ENCODE measurements around the gene ACY1. TPM values are rescaled to one million over a fixed set of nuclear protein-coding genes. Genes with fewer than 3 reads are reported as not detected.

The ACY1 gene
- total and polyA plus RNA-seq, 2 of the 13 experiments (the other 11 are each of a cell fraction or from before 2014, with no cell fraction given): 113 to 162 TPM

GRCh38 chr3:51994530-51994929 is 11.2 kb downstream of the ACY1 start:
- in situ Hi-C loops (cut with HindIII; ENCODE audit: extremely low pct_ligation_motif_present, low pct_unique_long_range_greater_than_20kb): no loop called here
- ChIA-PET CTCF (ENCODE audit: low intra/inter-chr PET ratio, low total read pairs) (no interaction called here), POLR2A (interaction anchor here (1.9 to 7.1 kb wide), 4 partner anchors 11 to 62 kb away, joined by 19 to 187 read pairs (median 55); partner anchors contain the start of genes ABHD14B, ACY1, DUSP7 and PARP3)
- Histone ChIP-seq H3K4me1 (ENCODE audit: insufficient read depth, low read length) (peaks cover 63% of the 10 kb centered on the region), H3K27me3 (ENCODE audit: control insufficient read depth in 1 of 2, insufficient read depth in 2 of 2, low read length in 2 of 2) (no peaks in the 10 kb centered on the region; a peak in 1 of 5 replicates), H3K27ac (ENCODE audit: extremely low read length, insufficient read depth, low read length) (peak overlapping the region; percentile 87), H3K9ac (ENCODE audit: insufficient read depth, low read depth, low read length) (peak overlapping the region; percentile 95), H4K20me1 (ENCODE audit: insufficient read depth, low read length) (peaks cover 3% of the 10 kb centered on the region; the same call in 1 of the 2 replicates), H2AFZ (ENCODE audit: low read length) (no peak overlapping the region), H3K4me2 (ENCODE audit: low read depth, low read length) (peak overlapping the region; percentile 99), H3K9me3 (ENCODE audit: low read length) (no peaks in the 10 kb centered on the region), H3K79me2 (ENCODE audit: insufficient read depth, low read length) (peaks cover 21% of the 10 kb centered on the region), H3K36me3 (replicated peaks in 1 of 2; ENCODE audit: control insufficient read depth in 1 of 2, insufficient read depth in 2 of 2, low read length in 2 of 2) (peaks cover 8 to 18% of the 10 kb centered on the region in 2 experiments), H3K4me3 (replicated peaks in 1 of 3; ENCODE audit: insufficient read depth in 1 of 3, low read depth in 2 of 3, low read length in 3 of 3) (peak overlapping the region; percentile 73 to 90 (median 83))
- BruUV-seq (replicated peaks): no TSS peak
- intact Hi-C loops (cut with micrococcal nuclease; ENCODE audit: unreplicated experiment): loop anchor here (2.0 kb wide), 1 partner anchor 52 kb away; the partner anchor contains the start of gene PARP3
- WGBS (ENCODE audit: low lambda C conversion rate): 65% methylated on average over 2 of the region's 2 CpGs
- no peak for FAIRE-seq
- no peak for ATAC-seq
- peak; percentile 17; the same call in 1 of the 2 replicates for TF ChIP-seq HNF1B (CRISPR knock-in tag; IDR thresholded peaks at IDR 0.05)
- TF ChIP-seq STAT6 (CRISPR knock-in tag; IDR thresholded peaks at IDR 0.05; ENCODE audit: borderline replicate concordance): 0 out of 2 replicates have a peak, but pooled peaks have one; percentile 6
- peak; percentile 60; the same call in 1 of the 2 replicates for TF ChIP-seq POLR2G (IDR thresholded peaks at IDR 0.05; ENCODE audit: low read depth, low read length)
- no peak for TF ChIP-seq ZNF777 (CRISPR knock-in tag; IDR thresholded peaks at IDR 0.05)
- TF ChIP-seq HNRNPL (IDR thresholded peaks at IDR 0.05; ENCODE audit: low read depth, low read length): no peak
- TF ChIP-seq RBFOX2 (IDR thresholded peaks at IDR 0.05; ENCODE audit: low read depth, low read length): peak; percentile 46; the same call in 1 of the 2 replicates
- TF ChIP-seq CEBPB (IDR thresholded peaks at IDR 0.05; ENCODE audit: borderline replicate concordance, low read depth, low read length): no peak
- TF ChIP-seq TBX2 (CRISPR knock-in tag; IDR thresholded peaks at IDR 0.05; ENCODE audit: borderline replicate concordance): peak; percentile 43; the same call in 1 of the 2 replicates
- no peak for DNase-seq (ENCODE audit: low spot score)

Measured in HepG2 (cell line).